Activated CD8-positive, alpha-beta memory T cell treated with anti-CD3 and anti-CD28 coated beads for 24 hours (primary cell): Measurements from ENCODE around the gene TESK2.
"Not testable (repeated sequence)": the region's sequence is repeated elsewhere in the genome, so short reads cannot be mapped to it uniquely, and the experiment has no call there.

ENCODE experiments used
- DNase-seq: peaks from one replicate; pipeline ENCODE4 v3.0.0-alpha.2; 2020

TESK2 gene

DNA sequence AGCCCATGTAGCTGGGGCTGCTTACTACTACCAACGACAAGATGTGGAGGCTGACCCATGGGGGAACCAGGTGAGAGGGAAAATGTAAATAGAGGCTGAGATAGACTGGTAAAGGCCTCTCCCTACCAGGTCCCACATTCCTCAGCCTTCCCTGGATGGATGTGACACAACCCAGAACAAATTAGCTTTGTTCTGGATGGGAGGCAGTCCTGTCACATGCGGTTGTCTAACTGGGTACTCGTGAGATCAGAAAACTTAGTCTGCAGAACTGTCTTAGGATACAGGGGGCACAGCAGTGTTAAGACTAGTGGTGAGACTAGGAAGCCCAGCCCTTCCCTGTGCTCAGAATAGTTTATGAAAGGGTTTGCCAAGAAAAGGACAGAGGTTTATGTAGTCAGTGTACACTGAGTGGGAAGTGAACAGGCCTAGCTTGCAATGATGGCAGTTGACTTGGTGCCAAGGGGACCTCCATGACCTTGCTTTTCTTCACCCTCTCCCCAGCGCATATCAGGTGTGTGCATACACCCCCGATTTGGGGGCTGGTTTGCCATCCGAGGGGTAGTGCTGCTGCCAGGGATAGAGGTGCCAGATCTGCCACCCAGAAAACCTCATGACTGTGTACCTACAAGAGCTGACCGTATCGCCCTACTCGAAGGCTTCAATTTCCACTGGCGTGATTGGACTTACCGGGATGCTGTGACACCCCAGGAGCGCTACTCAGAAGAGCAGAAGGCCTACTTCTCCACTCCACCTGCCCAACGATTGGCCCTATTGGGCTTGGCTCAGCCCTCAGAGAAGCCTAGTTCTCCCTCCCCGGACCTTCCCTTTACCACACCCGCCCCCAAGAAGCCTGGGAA lies 17.6 kb upstream of the TESK2 start:
- no peak for DNase-seq

DNA sequence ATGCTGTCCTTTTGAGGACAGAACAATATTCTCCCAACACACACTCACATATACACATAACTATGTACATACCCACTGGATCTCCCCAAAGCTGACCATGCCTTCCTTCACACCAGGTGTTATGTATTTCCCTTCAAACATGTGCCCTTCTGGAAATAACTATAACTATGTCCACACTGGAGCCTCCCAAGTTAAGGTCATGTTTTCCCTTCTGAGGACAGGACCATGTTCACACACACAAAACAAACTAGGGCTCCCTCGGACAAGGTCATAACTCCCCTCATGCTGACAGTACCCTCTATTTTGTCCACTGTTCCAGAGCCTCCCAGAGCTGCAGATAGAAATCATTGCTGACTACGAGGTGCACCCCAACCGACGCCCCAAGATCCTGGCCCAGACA lies 16.9 kb upstream of the TESK2 start:
- no peak for DNase-seq

- no peak for DNase-seq
Measured at GRCh38 chr1:45507195-45507594, 16.2 kb upstream of the TESK2 start.

DNA sequence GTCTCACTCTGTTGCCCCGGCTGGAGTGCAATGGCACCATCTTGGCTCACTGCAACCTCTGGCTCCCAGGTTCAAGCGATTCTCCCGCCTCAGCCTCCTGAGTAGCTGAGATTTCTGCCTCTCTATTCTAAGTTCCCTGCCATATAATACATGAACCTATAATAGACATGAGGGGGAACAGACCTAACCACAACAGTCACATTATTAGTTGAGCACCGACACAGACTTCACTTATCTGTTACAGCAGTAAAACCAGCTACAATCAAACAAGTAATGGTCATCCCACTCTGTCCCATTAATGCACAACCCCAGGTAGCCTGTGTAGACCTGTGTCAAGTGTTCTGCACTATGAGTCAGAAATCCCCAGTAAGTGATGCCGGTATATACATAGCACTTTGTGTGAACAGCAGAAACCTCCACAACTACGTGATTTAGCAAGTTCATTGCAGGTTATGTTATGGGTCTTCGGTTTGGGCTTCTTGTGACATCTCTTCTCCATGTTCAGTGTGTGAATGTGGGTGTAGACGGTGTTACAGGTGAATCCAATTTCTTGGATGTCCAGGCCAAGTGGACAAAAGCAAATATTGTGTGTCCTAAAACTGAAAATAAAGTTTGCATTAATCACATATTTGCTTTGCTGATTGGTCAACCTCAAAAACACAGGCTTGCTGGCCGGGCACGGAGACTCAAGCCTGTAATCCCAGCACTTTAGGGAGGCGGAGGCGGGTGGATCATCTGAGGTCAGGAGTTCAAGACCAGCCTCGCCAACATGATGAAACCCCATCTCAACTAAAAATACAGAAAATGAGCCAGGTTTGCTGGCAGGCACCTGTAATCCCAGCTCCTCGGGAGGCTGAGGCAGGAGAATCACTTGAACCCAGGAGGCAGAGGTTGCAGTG lies 12.7 kb upstream of the TESK2 start:
- no peak for DNase-seq

GRCh38 chr1:45501505-45501859 lies 10.5 kb upstream of the TESK2 start:
- DNase-seq, result no peak

- DNase-seq, result no peak
Measured at GRCh38 chr1:45499415-45499769, 8.4 kb upstream of the TESK2 start.

- DNase-seq, result no peak
Measured at GRCh38 chr1:45498279-45498678, 7.3 kb upstream of the TESK2 start.

- DNase-seq, result no peak
Measured at GRCh38 chr1:45493116-45493697, 2.2 kb upstream of the TESK2 start.

DNA sequence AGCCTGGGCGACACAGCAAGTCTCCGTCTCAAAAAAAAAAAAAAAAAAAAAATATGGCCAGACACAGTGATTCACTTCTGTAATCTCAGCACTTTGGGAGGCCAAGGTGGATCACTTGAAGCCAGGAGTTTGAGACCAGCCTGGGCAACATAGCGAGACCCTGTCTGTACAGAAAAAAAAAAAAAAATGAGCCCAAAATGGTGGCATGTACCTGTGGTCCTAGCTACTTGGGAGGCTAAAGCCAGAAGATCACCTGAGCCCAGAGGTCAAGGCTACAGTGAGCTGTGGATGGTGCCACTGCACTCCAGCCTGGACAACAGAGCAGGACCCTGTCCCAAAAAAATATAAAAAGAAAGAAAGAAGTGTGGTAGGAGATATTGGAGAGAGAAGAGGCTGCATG lies 1.7 kb upstream of the TESK2 start:
- DNase-seq, result no peak

DNA sequence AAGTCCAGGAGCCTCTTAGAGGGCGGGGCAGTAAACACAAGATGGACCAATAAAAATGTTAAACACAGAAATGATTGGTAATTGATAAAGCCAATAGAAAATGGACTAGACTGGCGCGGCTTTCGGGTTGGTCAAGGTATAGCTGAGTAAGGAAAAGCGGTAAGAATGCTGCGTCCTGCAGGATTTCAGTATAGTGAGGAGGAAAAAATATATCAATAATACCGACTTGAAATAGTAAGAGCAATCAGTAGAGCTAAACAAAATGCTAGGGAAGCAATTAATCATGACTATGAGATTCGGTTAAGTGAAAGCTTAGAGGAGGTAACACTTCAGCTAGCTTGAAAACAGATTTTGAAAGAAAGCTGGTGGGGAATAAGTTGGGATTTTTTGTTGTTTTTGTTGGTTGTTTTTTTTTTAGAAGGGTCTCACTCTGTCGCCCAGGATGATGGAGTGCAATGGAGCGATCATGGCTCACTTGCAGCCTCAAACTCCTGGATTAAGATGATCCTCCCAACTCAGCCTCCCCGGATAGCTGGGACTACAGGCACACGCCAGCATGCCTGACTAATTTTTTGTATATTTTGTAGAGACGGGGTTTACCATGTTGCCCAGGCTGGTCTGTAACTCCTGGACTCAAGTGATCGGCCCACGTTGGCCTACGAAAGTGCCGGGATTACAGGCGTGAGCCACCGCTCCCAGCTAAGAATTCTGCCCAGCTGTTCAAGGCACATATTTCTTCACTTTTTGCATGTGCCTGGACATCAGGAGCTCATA lies 711 bp upstream of the TESK2 start:
- no peak for DNase-seq

DNA sequence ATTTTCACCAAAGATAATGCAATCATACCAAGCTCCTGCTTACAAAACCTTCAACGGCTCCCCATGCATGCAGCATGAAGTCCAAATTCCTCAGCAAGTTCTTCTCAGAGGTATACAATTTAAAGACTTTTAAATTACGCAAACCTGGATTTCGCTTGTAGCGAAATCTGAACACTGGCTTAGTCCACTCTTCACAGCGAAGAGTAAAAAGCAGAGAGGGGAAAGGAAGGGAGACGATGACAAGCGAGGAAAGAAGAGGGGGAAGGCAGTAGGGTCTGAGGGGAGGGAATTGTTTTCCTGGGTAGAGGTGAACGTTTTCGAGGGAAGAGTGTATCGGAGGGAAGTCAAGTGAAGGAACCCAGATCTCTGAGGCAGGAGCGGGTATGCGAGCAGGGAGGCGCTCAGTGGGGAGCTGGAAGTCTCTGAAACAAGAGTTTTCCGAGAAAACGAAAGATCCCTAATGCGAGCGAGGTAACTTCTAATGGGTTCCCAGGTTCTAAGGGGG lies 790 bp downstream of the TESK2 start:
- DNase-seq, result no peak

- peak; percentile 65 for DNase-seq
Measured at GRCh38 chr1:45489379-45489778, 1.6 kb downstream of the TESK2 start.

GRCh38 chr1:45488666-45489377 lies 2.1 kb downstream of the TESK2 start:
- peak; percentile 28 for DNase-seq

- no peak for DNase-seq
Measured at GRCh38 chr1:45485949-45486348, 5.0 kb downstream of the TESK2 start.

- DNase-seq, result no peak
Measured at GRCh38 chr1:45479039-45479748, 11.8 kb downstream of the TESK2 start.

GRCh38 chr1:45478121-45478814 lies 12.7 kb downstream of the TESK2 start:
- DNase-seq, result no peak

GRCh38 chr1:45477646-45478045 lies 13.3 kb downstream of the TESK2 start:
- DNase-seq, result no peak

DNA sequence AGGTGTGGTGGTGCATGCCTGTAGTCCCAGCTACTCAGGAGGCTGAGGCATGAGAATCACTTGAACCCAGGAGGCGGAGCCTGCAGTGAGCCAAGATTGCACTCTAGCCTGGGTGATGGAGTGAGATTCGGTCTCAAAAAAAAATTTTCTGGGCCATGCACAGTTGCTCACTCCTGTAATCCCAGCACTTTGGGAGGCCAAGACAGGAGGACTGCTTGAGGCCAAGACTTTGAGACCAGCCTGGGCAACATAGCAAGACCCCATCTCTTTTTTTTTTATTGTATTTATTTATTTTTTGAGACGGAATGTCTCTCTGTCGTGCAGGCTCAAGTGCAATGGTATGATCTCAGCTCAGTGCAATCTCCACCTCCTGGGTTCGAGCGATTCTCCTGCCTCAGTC lies 16.8 kb downstream of the TESK2 start:
- DNase-seq, result peak; percentile 15

DNA sequence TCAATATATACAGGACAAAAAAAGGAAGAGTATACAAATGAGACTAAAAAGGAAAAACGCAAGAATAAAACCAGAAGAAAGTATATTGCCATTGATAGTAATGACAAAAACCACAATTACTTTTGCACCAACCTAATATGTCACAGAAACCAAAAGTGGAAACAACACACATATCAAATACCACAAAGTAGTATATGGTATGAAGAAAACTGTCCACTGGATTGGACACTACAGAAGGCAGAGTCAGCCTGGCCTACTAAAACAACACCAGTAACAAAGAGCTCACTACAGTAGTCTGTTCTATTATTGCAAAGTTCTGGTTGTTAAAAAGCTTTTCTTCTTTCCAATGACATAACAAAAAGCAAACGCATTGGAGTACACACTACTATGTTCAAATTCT lies 17.7 kb downstream of the TESK2 start:
- no peak for DNase-seq

DNA sequence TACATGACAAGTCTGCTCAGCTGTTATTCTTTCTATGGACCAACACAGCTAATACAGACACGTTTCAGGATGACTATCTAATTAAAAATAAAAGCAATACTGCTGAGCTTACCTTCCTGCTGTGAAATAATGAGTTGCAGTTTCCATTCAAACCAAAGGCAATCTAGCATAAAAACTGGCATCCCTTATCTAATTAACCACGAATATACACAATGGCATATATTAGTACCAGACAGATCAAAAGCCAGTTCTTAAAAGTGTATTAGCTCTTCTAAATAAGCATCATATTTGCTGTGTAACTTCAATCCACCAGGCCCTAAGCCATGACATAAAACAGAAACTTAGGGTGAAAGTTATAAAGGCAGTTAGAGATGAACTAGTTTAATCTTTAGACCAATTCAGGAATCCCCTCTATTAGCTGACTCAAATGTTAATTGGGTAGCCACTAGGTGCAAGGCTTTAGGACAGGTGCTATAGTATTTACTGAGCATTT lies 20.6 kb downstream of the TESK2 start:
- no peak for DNase-seq

GRCh38 chr1:45467353-45467752 lies 23.6 kb downstream of the TESK2 start:
- not testable (repeated sequence) for DNase-seq
